Progenitor cell of endocrine pancreas (in vitro differentiated cells): ENCODE measurements around the gene EGLN3. TPM values are rescaled to one million over a fixed set of nuclear protein-coding genes. Genes with fewer than 3 reads are reported as not detected.

Source experiments
- DNase-seq: peaks from one replicate; pipeline ENCODE4 v3.0.0; 2021; ENCODE audit warnings: low spot score; ENCODE audit not compliant: unreplicated experiment
- H3K27ac Mint-ChIP-seq: 2 replicates; pipeline ENCODE4 v1.8.0; 2021; ENCODE audit warnings: mild to moderate bottlenecking, moderate library complexity, mixed read lengths
- H3K27me3 Mint-ChIP-seq: 2 replicates; pipeline ENCODE4 v1.8.0; 2021; ENCODE audit warnings: mixed read lengths
- H3K36me3 Mint-ChIP-seq: 2 replicates; pipeline ENCODE4 v1.8.0; 2022; ENCODE audit warnings: mixed read lengths; ENCODE audit not compliant: insufficient read depth
- H3K4me1 Mint-ChIP-seq: 2 replicates; pipeline ENCODE4 v1.8.0; 2021; ENCODE audit warnings: low read depth, mixed read lengths
- H3K4me3 Mint-ChIP-seq: 2 replicates; pipeline ENCODE4 v1.8.0; 2021; ENCODE audit warnings: low read depth, mild to moderate bottlenecking, moderate library complexity, mixed read lengths
- H3K9me3 Mint-ChIP-seq: 2 replicates; pipeline ENCODE4 v1.8.0; 2021; ENCODE audit warnings: low read depth, mixed read lengths
- total RNA-seq: library from RNA; stranded (reverse); gene quantifications from 2 replicates; pipeline ENCODE4 v1.2.1, GENCODE V29; 2021
- TF ChIP-seq, protein P1 (sequence below): fragments of 200-600 bp; sonication (generic); IDR thresholded peaks from one replicate; pipeline ENCODE4 v1.5.0; 2021; ENCODE audit warnings: antibody characterized with exemption, mild to moderate bottlenecking; ENCODE audit not compliant: unreplicated experiment

Gene EGLN3
- total RNA-seq, 1 donor from 2014 or later = 9.5 TPM

DNA sequence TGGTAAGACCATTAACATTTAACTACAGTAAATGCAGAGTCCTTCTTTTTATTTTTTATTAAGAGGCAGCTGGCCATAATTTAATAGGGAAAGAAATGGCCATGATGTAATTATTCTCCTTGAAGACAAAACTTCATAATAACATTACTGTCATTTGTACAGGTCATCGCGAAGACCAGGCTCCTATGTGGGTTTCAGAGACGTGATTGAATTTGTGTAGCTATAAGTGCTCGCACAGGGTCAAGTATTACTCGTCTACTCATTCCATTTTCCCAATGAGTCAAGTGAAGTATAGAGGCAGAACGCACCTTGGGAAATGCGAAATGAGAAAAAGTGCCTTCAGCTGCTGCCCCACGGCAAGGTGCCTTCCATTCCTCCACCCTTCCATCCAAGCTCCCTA lies 40.4 kb downstream of the EGLN3 start:
- Mint-ChIP-seq H3K9me3 (no peaks in the 10 kb centered on the region), H3K4me3 (no peak overlapping the region), H3K27ac (no peak overlapping the region), H3K36me3 (no peaks in the 10 kb centered on the region), H3K27me3 (no peaks in the 10 kb centered on the region), H3K4me1 (no peaks in the 10 kb centered on the region)
- no peak for DNase-seq
- TF ChIP-seq, protein P1, sequence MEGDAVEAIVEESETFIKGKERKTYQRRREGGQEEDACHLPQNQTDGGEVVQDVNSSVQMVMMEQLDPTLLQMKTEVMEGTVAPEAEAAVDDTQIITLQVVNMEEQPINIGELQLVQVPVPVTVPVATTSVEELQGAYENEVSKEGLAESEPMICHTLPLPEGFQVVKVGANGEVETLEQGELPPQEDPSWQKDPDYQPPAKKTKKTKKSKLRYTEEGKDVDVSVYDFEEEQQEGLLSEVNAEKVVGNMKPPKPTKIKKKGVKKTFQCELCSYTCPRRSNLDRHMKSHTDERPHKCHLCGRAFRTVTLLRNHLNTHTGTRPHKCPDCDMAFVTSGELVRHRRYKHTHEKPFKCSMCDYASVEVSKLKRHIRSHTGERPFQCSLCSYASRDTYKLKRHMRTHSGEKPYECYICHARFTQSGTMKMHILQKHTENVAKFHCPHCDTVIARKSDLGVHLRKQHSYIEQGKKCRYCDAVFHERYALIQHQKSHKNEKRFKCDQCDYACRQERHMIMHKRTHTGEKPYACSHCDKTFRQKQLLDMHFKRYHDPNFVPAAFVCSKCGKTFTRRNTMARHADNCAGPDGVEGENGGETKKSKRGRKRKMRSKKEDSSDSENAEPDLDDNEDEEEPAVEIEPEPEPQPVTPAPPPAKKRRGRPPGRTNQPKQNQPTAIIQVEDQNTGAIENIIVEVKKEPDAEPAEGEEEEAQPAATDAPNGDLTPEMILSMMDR = no peak

DNA sequence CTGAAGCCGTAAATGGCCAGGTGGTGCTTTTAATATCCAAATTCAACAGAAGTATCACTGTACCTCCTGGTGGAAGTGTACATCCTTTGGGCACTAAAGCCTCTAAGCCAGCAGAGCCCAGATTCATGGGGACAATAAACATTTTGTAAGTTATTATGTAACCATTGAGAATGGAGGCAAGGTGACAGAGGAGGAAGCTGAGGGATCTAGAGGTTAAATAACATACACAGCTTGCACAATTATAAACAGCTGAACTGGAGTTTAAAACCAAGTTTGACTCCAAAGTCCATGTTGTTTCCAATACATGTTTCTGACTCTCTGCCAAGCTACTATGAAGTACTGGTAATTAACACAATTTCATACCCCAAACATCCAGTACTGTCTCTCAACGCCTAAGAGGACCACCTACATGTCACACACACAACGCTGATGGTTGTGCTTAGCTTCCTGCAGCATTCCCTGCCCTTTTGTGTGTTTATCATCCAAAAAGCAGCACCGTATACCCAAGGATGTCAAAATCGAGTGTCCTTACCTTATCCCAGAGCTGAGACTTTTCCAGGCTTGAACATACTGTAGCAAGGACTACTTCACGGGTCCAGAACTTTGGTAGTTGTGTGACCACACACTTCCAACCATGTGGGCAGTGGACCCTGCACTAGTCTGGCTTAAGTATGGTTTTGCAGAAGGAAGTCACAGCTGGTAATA lies 41.3 kb downstream of the EGLN3 start:
- TF ChIP-seq, protein P1 = no peak
- no peaks in the 10 kb centered on the region for H3K27me3 Mint-ChIP-seq
- H3K27ac Mint-ChIP-seq = no peak overlapping the region
- no peak for DNase-seq
- H3K4me1 Mint-ChIP-seq = no peaks in the 10 kb centered on the region
- no peaks in the 10 kb centered on the region for H3K36me3 Mint-ChIP-seq
- no peaks in the 10 kb centered on the region for H3K9me3 Mint-ChIP-seq
- no peak overlapping the region for H3K4me3 Mint-ChIP-seq

DNA sequence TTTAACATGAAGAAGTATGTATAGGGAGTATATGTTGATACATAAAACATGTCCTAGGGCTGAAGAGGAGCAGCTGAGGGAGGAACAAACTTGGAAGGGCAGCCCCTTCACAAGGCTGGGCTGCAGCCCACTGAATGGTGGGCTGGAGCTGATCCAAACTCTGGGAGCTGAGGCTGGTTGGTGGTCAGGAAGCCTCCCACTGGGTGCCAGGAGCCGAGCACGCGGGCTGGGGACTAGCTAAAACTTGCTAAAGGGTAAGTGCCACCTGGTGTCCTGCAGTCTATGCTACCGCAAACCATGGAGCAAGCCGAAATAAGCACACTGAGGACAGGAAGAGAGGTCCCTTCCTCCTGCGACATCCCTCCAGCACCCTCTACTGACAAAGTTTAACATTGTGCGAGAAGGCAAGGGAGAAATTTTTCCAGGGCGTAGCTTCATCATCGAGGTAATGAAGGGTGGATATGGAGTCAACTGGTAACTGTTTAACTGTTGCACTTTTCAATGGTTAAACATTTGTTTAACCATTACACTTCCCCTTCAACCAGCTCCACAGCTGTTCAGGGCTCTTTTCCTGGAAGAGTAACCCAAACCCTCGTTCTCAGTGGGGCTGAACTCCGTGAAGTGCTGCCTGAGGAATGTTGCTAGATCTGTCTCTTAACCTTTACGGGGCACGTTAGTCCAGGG lies 42.2 kb downstream of the EGLN3 start:
- no peaks in the 10 kb centered on the region for H3K36me3 Mint-ChIP-seq
- no peak overlapping the region for H3K4me3 Mint-ChIP-seq
- H3K9me3 Mint-ChIP-seq = no peaks in the 10 kb centered on the region
- H3K27me3 Mint-ChIP-seq = no peaks in the 10 kb centered on the region
- no peaks in the 10 kb centered on the region for H3K4me1 Mint-ChIP-seq
- H3K27ac Mint-ChIP-seq = no peak overlapping the region
- DNase-seq = no peak
- TF ChIP-seq, protein P1 = no peak

DNA sequence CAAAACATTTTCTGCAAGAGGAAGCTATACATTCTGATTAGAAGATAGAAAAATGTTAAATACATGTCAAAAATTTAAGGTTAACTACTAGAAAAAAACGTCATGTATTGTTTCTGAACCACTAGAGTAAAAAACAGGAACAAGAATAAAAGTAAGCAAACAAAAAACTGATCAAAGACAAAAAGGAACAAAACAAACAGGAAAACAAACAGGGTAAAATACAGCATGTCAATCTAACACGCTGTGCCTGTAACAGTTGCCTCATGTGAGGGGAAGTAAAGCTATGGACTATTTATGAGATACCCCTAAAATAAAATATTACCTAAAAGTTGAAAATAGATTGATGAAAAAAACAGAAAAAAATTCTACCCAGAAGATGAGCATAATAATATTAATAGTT lies 43.9 kb downstream of the EGLN3 start:
- TF ChIP-seq, protein P1 = no peak
- Mint-ChIP-seq H3K9me3 (no peaks in the 10 kb centered on the region), H3K27ac (no peak overlapping the region), H3K4me1 (no peaks in the 10 kb centered on the region), H3K4me3 (no peak overlapping the region), H3K36me3 (no peaks in the 10 kb centered on the region), H3K27me3 (no peaks in the 10 kb centered on the region)
- no peak for DNase-seq

DNA sequence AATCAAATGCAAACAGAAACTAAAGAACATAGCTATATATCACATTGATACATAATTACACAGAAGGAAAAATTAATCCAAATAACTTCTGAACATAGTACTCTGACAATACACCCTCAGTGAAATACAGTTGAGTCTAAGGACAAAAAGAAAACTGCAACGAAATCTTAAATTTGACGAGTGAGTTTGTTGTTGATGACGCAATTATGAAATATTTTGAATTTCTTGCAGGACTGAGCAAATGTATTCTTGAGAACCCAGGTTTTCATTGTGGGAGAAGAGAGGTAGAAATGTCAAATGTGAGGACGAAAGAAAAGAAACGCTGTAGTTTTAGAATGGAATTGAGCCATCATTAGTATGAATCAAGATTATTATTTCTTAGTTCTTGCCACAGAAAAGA lies 46.3 kb downstream of the EGLN3 start:
- no peaks in the 10 kb centered on the region for H3K9me3 Mint-ChIP-seq
- H3K27ac Mint-ChIP-seq = no peak overlapping the region
- no peak for DNase-seq
- no peaks in the 10 kb centered on the region for H3K27me3 Mint-ChIP-seq
- H3K4me1 Mint-ChIP-seq = no peaks in the 10 kb centered on the region
- TF ChIP-seq, protein P1 = no peak
- H3K36me3 Mint-ChIP-seq = no peaks in the 10 kb centered on the region
- no peak overlapping the region for H3K4me3 Mint-ChIP-seq
